HG02840 (cell line): ENCODE data around the gene LIF.

ENCODE experiments used
- ATAC-seq: cut with Tn5 transposase; IDR thresholded peaks from one replicate; pipeline ENCODE4 v1.9.1; 2021; ENCODE audit warnings: mild to moderate bottlenecking, moderate library complexity, moderate number of reproducible peaks; ENCODE audit not compliant: unreplicated experiment, low FRiP score

The LIF gene

GRCh38 chr22:30265823-30266444 is 19.4 kb upstream of the LIF start:
- peak; percentile 72 for ATAC-seq

GRCh38 chr22:30265131-30265720 is 18.7 kb upstream of the LIF start:
- no peak for ATAC-seq

- no peak for ATAC-seq
These were observed 17.3 kb upstream of the LIF start for GRCh38 chr22:30263883-30264282.

DNA sequence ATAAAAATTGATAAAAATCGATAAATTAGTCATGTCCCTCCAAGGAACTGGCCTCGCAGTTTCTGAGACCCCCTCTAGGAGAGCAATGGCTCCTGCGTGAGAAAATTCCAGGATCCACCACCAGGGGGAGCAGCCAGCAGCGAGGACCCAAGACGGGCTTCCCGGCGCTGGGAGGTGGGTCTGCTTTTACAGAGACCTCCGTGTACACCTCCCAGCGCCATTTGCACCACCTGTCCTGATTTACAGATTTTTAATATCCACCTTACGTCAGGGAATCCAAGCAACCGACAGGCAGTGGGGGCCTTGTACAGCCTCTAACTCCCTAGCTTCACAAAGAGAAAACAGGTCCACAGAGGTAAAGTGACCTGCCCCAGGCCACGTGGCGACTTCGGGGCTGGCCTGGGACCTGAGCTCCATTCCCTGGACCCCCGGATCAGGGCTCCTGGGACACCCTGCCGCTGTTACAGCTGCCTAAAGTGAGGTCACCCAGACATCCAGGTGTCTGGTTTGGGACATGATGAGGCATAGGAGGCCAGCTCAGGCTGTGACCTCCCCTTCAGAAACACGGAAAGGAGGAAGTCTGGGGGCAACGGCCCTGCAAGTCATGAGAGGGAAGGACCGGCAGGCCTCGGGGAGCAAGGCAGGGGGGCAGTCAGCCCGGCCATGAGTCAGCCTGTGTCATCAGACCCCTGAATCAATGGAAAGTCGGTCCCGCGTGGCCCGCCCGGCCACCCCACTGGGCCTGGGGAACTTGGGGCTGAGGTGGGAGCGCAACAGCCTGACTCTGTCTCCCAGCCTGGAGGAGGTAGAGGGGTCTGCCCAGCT is 16.6 kb upstream of the LIF start:
- no peak for ATAC-seq

DNA sequence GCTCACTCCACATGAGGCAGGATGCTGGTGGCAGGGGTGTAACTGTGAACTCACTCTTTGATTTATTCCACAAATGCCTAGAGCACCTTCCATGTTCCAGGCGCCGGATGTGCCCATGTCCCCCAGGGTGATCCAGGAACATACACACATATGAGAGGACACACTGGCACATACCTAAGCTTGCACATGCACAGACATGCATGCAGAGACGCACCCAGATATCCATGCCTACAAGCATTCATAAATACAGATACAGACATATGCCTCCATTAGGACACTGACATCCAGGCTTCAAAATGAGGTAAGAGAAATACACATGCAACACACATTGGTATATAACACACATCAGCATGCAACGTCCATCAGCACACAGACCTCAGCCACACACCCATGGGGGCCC is 15.6 kb upstream of the LIF start:
- no peak for ATAC-seq

DNA sequence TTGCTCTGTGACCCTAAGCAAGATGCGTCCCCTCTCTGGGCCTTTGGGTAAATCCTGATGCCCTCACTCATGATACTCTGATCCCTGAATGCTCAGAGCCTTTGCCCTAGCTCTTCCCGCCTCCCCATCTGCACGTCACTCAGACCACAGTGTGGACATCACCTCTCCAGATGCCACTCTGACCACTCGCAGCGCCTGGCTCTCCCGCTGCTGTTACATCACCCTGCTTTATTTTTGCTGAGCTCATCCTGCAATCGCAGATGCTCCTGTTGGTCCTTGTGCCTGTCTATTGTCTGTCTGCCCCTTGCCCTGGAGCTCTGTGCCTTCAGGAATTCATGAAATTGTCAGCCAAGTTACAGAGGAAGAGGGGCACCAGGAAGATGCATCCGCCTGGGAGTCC is 14.6 kb upstream of the LIF start:
- ATAC-seq, result no peak

GRCh38 chr22:30260682-30261081 is 14.1 kb upstream of the LIF start:
- no peak for ATAC-seq

- ATAC-seq, result no peak
These were observed 13.7 kb upstream of the LIF start for GRCh38 chr22:30260276-30260675.

DNA sequence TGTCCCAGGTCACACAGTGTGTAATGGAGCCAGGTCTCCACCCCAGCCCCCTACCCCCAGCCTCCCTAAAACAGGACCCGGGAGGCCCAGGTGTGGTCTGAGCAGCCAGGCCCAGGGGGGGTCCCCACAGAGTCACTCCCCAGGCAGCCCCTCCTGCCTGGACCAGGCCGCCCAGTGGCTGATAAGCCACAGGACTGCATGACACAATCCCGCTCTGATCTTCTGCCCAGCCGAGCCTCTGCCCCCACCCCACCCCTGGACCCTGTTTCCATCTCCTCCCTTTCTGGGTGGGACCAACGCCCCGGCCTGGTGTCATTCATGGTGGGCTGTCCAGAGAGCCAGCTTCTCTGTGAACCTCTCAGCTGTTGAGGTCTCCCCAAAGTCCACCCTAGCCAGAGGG is 7.8 kb upstream of the LIF start:
- no peak for ATAC-seq

GRCh38 chr22:30253205-30253852 is 6.8 kb upstream of the LIF start:
- ATAC-seq, result no peak

DNA sequence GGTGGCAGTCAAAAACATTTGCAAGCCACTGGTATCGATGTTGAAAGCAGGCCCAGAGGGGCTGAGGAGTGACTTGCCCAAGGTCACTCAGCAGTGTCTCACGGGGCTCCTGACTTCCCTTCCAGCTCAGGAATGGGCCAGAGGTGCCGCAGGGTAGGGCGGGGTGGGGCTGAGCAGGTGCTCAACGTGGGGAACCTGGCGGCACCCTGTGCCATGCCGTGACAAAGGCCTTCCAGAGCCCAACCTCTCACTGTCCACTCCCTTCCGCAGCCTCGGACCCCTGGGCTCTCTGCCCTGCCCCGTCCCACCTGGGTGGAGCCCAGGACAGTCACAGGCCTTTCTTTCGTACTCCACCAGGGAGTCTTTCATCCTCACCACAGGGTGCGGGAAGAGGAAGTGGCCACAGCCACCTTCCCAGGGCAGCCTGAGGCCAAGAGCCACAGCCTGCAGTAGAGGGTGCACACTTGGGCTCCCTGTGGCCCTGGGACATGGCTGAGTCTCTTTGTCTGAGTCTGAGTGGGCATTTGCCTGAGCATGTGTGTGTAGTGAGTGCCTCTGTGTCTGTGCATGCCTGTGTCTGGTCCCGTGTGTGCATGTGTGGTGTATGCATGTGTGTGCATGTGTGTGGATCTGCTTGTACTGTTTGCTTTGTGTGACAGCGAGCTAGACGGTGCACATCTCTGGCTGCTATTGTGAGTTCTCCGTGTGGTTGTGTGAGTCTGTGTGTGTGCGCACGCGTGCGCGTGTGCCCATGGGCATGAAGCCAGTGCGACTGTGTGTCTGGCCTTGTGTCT is 6.0 kb upstream of the LIF start:
- ATAC-seq, result no peak

- no peak for ATAC-seq
These were observed 5.2 kb upstream of the LIF start for GRCh38 chr22:30251711-30252110.

DNA sequence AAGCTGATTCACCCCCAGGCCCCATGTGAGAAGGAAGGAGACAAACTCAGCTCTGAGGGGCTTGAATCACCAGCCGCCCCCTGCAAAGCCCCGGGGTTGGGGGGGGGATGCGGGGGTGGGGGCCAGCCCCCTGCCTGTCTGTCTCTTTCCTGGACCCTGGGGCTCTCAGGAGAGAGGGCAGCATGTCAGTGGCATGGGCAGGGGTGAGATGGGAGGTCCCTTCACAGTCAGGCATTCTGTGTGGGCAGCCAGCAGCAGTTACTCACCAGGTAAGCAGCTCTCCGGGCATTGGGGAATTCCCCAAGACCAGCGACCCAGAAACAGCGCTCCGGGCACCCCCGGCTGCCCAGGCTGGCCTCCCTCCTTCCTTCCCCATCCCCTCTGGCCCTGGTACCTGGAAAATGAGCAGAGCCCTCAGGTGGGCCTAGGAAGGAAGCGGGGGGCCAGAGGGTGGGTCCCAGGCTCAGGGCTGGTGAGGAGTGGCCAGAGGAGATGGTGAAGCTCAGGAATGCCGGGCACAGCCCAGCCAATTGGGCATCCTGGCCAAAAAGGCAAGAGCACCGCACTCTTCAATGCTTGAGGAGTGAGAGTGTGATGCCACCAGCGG is 4.2 kb upstream of the LIF start:
- no peak for ATAC-seq

DNA sequence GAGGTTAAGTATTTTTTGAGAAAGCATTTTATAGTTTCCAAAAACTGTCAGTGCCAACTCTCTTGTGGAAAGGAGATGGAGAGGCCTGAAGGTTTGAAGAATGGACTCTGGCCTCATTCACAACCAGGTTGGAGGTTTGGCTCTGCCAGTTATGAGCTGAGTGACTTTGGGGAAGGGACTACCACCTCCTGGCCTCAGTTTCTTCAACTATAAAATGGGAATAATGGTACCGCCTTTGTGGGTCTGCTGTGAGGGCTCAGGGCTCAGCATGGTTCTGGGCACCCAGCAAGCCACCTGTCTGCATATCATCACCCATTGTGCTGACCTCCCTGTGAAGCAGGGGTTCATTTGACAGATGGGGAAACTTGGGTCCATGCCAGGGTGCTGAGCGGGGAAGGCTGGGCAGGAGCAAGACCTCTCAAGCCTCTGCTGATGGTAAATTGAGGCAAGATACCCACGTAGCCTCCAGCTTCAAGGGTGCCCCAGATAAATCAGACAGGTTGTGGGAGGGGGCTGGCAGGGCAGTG is 3.5 kb upstream of the LIF start:
- ATAC-seq, result no peak

DNA sequence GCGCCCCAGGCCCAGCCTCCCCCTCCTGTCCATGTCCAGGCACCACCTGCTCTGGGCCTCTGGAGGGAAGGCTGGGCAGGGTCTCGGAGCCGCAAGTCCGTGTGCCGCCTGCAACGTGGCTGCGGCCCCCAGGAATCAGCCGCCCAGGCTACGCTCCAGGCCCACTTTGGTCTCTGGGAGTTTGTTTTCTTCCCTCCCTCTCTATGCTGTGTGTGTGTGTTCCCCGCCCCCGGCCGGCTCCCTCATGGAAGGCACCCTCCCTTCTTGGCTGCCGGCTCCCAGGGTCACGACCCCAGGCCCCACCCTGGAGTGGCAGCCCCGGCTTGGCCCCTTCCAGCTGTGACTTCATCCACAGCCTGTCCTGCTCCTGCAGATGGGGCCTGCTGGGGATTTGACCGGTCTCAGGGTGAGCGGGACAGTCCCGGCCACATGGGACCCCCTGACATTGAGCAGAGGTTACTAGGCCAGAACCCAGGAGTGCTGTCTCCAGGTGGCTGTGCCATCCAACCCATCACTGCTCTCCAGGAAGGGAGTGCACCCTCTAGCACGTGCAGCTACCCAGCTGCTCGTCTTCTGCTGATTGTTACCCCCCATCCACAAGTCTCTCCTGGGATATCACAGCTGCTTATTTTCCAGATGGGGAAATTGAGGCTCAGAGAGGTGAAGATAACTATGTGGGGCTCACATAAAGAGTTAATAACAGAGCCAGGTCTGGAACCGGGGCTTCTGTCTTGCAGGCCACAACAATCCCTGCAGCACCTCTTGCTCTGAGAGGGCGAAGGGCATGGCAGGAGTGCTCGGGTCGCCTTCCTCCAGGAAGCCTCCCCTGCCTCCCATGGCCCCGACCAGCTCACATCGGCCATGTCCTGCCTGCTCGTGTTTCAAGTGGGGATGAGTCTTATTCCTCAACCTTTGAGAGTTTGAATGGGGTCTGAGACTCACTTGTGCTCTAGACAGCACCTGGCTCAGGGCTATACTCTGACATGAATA is 2.8 kb upstream of the LIF start:
- ATAC-seq, result no peak

DNA sequence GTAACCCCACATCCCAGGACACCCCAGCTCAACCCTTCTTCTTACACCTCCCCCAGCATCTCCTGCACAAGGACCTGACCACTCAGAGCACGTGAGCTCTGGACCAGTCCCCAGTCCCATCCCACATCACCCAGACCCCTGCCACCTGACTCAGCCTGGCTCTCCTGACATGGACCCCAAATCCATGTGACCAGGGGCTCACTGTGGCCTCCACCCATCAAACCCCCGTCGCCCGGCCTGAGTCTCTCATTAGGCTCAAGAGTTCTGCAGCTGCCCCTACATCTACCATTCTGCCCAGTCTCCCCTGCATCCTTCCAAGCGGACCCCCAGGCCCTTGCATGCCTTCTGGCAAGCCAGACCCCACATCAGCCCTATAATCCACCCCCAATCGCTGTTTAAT is 1.9 kb upstream of the LIF start:
- ATAC-seq, result no peak

DNA sequence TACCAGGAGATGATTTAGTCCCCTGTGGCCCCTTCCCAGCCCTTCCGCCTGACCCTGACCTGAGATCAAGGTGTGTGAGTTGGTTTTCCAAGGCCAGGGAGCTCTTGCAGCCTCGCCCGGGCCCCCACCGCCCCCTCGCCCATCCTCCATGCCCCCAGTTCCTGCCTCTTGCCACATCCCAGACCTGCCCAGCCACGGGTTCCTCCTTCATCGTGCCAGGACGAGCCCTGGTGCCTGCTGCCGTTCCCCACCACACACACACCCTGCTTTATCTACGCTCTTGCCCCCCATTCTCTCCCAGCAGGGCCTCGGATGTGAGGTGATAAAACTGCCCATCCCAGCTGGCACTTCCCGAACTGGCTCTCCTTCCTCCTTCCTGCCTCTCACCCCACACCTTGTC is 1.4 kb upstream of the LIF start:
- ATAC-seq, result no peak

DNA sequence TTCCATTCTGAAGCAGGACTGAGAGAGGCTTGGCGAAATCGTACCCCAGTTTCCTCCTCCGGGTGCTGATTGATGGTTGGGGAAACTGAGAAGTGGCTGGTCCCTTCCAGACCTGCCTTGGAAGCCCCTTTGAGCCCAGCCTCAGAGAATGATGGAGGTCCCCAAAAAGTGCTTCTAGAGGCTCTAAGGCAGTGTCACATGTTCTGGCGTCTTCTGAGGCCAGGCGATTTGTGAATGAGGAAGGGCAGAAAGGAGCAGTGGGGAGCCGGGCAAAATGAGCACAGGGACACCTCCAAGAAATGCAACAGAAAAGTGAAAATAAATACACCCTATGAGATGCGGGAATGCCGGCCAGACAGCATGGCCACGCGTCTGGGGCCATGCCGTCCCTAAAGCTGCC is 1.0 kb upstream of the LIF start:
- ATAC-seq, result no peak
